ENCODE results near the gene MLLT3. TPM values are rescaled to one million over a fixed set of nuclear protein-coding genes. Genes with fewer than 3 reads are reported as not detected.

MLLT3 gene
- total and polyA plus RNA-seq, 2 donors (not counting 3 experiments of a cell fraction or from before 2014, with no cell fraction given): 6.1 to 10.0 TPM

DNA sequence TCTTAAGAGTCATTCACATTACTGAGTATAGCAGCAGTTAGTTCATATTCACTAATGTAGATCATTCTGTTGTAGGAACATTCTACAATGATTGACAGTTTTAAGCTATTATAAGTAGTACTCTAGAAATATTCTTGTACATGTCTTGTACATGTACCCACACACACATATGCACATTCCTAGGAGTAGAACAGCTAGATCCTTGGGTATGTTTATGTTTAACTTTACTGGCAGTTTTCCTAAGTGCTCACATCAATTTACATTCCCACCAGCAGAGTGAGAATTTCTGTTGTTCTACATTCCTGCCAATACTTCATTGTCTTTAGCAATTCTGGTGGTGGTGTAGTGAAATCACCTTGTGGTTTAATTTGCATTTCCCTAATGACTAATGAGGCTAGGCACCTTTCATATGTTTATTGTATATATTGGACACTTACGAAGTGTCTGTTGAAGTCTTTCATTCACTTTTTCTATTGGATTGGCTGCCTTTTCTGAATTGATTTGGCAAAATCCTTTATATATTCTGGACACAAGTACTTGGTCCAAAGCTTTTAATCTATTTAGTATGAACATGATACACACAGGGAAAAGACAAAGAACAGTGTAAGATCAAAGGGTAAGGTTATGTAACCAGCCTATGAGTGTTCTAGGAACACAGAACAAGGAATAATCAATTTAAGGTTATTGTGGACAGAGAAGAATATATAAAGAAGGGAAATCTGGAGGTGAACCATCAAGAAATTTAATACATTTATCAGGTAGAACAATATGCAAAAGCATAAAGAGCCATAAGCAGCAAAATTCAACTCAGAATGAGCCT lies 95.6 kb downstream of the MLLT3 start:
- no peaks in the 10 kb centered on the region for H3K9me1 ChIP-seq (replicated peaks; ENCODE audit: control insufficient read depth, extremely low read depth, insufficient read depth, low read length)
- dilution Hi-C loops (cut with MboI; ENCODE audit: extremely low pct_ligation_motif_present, low sequenced_read_pairs) (no loop called here), intact Hi-C loops (cut with micrococcal nuclease) (no loop called here)
- ChIA-PET POLR2A (no interaction called here), CTCF (no interaction called here)
- no peaks in the 10 kb centered on the region for H3K36me3 ChIP-seq (ENCODE audit: control insufficient read depth in 2 of 2, extremely low read depth in 1 of 2, insufficient read depth in 2 of 2, low read length in 2 of 2)
- no peaks in the 10 kb centered on the region for H3K9me3 ChIP-seq (replicated peaks; ENCODE audit: control insufficient read depth, insufficient read depth, low read length)
- TF ChIP-seq GATA2 (IDR thresholded peaks at IDR 0.05; ENCODE audit: insufficient read depth, insufficient read length, low read depth, low read length): no peak
- TF ChIP-seq, protein P1, sequence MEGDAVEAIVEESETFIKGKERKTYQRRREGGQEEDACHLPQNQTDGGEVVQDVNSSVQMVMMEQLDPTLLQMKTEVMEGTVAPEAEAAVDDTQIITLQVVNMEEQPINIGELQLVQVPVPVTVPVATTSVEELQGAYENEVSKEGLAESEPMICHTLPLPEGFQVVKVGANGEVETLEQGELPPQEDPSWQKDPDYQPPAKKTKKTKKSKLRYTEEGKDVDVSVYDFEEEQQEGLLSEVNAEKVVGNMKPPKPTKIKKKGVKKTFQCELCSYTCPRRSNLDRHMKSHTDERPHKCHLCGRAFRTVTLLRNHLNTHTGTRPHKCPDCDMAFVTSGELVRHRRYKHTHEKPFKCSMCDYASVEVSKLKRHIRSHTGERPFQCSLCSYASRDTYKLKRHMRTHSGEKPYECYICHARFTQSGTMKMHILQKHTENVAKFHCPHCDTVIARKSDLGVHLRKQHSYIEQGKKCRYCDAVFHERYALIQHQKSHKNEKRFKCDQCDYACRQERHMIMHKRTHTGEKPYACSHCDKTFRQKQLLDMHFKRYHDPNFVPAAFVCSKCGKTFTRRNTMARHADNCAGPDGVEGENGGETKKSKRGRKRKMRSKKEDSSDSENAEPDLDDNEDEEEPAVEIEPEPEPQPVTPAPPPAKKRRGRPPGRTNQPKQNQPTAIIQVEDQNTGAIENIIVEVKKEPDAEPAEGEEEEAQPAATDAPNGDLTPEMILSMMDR (IDR thresholded peaks at IDR 0.05; ENCODE audit: extremely low read depth in 1 of 2, insufficient read depth in 1 of 2, low read depth in 1 of 2, low read length in 2 of 2): no peak
- TF ChIP-seq POLR2A (IDR thresholded peaks at IDR 0.05; ENCODE audit: low read depth, low read length): no peak
- no peaks in the 10 kb centered on the region for H3K27me3 ChIP-seq (ENCODE audit: control insufficient read depth in 2 of 2, insufficient read depth in 2 of 2, low read length in 2 of 2)
- no peak overlapping the region for H3K9ac ChIP-seq (replicated peaks; ENCODE audit: extremely low read depth, insufficient read depth, low read length)
- no TSS peak for BruUV-seq (replicated peaks)
- no peaks in the 10 kb centered on the region for H4K20me1 ChIP-seq (replicated peaks; ENCODE audit: control insufficient read depth, extremely low read depth, insufficient read depth, low read length)
- no peak for FAIRE-seq
- no peaks in the 10 kb centered on the region for H3K4me1 ChIP-seq (ENCODE audit: control insufficient read depth, extremely low read depth, insufficient read depth, low read length)
- no peak overlapping the region for H2AFZ ChIP-seq (ENCODE audit: low read depth, low read length)
- no peak overlapping the region for H3K27ac ChIP-seq (ENCODE audit: insufficient read depth, low read depth, low read length)
- no peaks in the 10 kb centered on the region for H3K79me2 ChIP-seq (ENCODE audit: control insufficient read depth, insufficient read depth, low read length)
- H3K4me3 ChIP-seq (replicated peaks in 1 of 3; ENCODE audit: insufficient read depth in 1 of 3, low read depth in 1 of 3, low read length in 3 of 3): no peak overlapping the region
- no peak overlapping the region for H3K4me2 ChIP-seq (ENCODE audit: insufficient read depth, low read length)
- no peak for DNase-seq (ENCODE audit: low read depth, low spot score)

DNA sequence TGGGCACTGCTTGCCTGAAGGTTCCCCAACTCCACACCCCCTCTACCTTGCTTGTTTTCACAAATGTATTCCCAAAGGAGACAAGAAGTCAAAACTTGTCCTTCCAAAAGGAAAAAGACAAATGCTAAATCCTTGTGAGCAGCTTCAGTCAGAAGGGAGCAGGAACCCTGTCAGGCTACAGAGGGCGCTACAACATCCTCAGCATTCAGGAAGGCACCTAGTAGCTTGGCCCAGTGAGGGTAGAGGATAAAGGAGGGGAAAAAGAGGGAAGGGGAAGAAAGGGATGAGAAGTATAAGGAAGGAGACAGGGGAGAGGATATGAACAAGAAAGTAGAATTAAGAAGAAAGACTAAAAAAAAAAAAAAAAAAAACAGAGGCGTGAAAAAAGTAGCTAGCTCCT lies 97.5 kb downstream of the MLLT3 start:
- Histone ChIP-seq H3K79me2 (ENCODE audit: control insufficient read depth, insufficient read depth, low read length) (no peaks in the 10 kb centered on the region), H3K4me1 (ENCODE audit: control insufficient read depth, extremely low read depth, insufficient read depth, low read length) (no peaks in the 10 kb centered on the region), H3K9ac (replicated peaks; ENCODE audit: extremely low read depth, insufficient read depth, low read length) (no peak overlapping the region), H3K9me1 (replicated peaks; ENCODE audit: control insufficient read depth, extremely low read depth, insufficient read depth, low read length) (no peaks in the 10 kb centered on the region), H4K20me1 (replicated peaks; ENCODE audit: control insufficient read depth, extremely low read depth, insufficient read depth, low read length) (no peaks in the 10 kb centered on the region), H3K27me3 (ENCODE audit: control insufficient read depth in 2 of 2, insufficient read depth in 2 of 2, low read length in 2 of 2) (no peaks in the 10 kb centered on the region), H3K27ac (ENCODE audit: insufficient read depth, low read depth, low read length) (no peak overlapping the region), H3K4me2 (ENCODE audit: insufficient read depth, low read length) (no peak overlapping the region), H3K36me3 (ENCODE audit: control insufficient read depth in 2 of 2, extremely low read depth in 1 of 2, insufficient read depth in 2 of 2, low read length in 2 of 2) (no peaks in the 10 kb centered on the region), H3K4me3 (replicated peaks in 1 of 3; ENCODE audit: insufficient read depth in 1 of 3, low read depth in 1 of 3, low read length in 3 of 3) (no peak overlapping the region), H3K9me3 (replicated peaks; ENCODE audit: control insufficient read depth, insufficient read depth, low read length) (no peaks in the 10 kb centered on the region), H2AFZ (ENCODE audit: low read depth, low read length) (no peak overlapping the region)
- intact Hi-C loops (cut with micrococcal nuclease): no loop called here
- CTCF ChIA-PET: interaction anchor here (0.6 to 1.0 kb wide), 4 partner anchors 77 to 586 kb away, joined by 3 read pairs; no protein-coding TSS in a partner anchor
- TF ChIP-seq, protein P1 (IDR thresholded peaks at IDR 0.05; ENCODE audit: extremely low read depth in 1 of 2, insufficient read depth in 1 of 2, low read depth in 1 of 2, low read length in 2 of 2): peak; percentile 11 to 18
- TF ChIP-seq, protein P2, sequence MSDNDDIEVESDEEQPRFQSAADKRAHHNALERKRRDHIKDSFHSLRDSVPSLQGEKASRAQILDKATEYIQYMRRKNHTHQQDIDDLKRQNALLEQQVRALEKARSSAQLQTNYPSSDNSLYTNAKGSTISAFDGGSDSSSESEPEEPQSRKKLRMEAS (IDR thresholded peaks at IDR 0.05; ENCODE audit: insufficient read depth, insufficient read length): no peak
- FAIRE-seq (no peak), DNase-seq (ENCODE audit: low read depth, low spot score) (no peak)
- POLR2A ChIA-PET: no interaction called here
- BruUV-seq (replicated peaks): no TSS peak
- dilution Hi-C loops (cut with MboI; ENCODE audit: extremely low pct_ligation_motif_present, low sequenced_read_pairs): no loop called here

Measured in endothelial cell of umbilical vein (primary cell).